Skeletal muscle tissue (tissue), 4 donors: ENCODE data around the gene SCAMP1. TPM values are rescaled to one million over a fixed set of nuclear protein-coding genes. Genes with fewer than 3 reads are reported as not detected.

Source experiments
- H3K27ac ChIP-seq: one replicate; pipeline ENCODE4 v1.7.0; 2013; ENCODE audit warnings: mild to moderate bottlenecking, low read depth, low read length, inconsistent platforms
- H3K27me3 ChIP-seq, 3 donors: one replicate each; pipeline ENCODE4 v1.7.0; 2013; ENCODE audit warnings: low read length in 3 of 3; ENCODE audit not compliant: control insufficient read depth in 3 of 3, insufficient read depth in 3 of 3
- H3K36me3 ChIP-seq, 3 donors: one replicate each; pipeline ENCODE4 v1.7.0; 2013; ENCODE audit warnings: low read length in 3 of 3; ENCODE audit not compliant: control insufficient read depth in 3 of 3, insufficient read depth in 3 of 3
- H3K4me1 ChIP-seq, 3 donors: one replicate each; pipeline ENCODE4 v1.7.0; 2013; ENCODE audit warnings: low read length in 3 of 3, mild to moderate bottlenecking in 3 of 3; ENCODE audit not compliant: control insufficient read depth in 3 of 3, insufficient read depth in 3 of 3
- H3K4me3 ChIP-seq, 3 donors: one replicate each; pipeline ENCODE4 v1.7.0; 2013; ENCODE audit warnings: low read length in 3 of 3
- H3K9ac ChIP-seq, 3 donors: one replicate each; pipeline ENCODE4 v1.7.0; 2013; ENCODE audit warnings: low read length in 3 of 3, mild to moderate bottlenecking in 3 of 3, moderate library complexity in 2 of 3, low read depth in 1 of 3
- H3K9me3 ChIP-seq, 3 donors: one replicate each; pipeline ENCODE4 v1.7.0; 2013; ENCODE audit warnings: low read length in 3 of 3; ENCODE audit not compliant: control insufficient read depth in 3 of 3
- total RNA-seq: library from RNA; depleted of rRNA; stranded (reverse); fragments of >200 nt; gene quantifications from one replicate; pipeline ENCODE4 v1.2.3, GENCODE V29; 2014
- donor health status: Osteomylitis.

The SCAMP1 gene
- total RNA-seq, 1 donor from 2014 or later = 45.4 TPM

GRCh38 chr5:78458843-78459242 lies 98.4 kb downstream of the SCAMP1 start:
- Histone ChIP-seq H3K4me3 (no peak overlapping the region), H3K9me3 (no peaks in the 10 kb centered on the region), H3K27me3 (no peaks in the 10 kb centered on the region), H3K9ac (no peak overlapping the region), H3K27ac (no peak overlapping the region), H3K4me1 (no peaks in the 10 kb centered on the region), H3K36me3 (no peaks in the 10 kb centered on the region)

GRCh38 chr5:78467140-78467539 lies 106.7 kb downstream of the SCAMP1 start:
- H3K27ac ChIP-seq = no peak overlapping the region
- H3K36me3 ChIP-seq = peaks cover 0 to 8% (median 0%) of the 10 kb centered on the region in 3 donors
- no peak overlapping the region for H3K9ac ChIP-seq
- no peaks in the 10 kb centered on the region for H3K9me3 ChIP-seq
- no peaks in the 10 kb centered on the region for H3K27me3 ChIP-seq
- no peak overlapping the region for H3K4me3 ChIP-seq
- H3K4me1 ChIP-seq = no peaks in the 10 kb centered on the region

GRCh38 chr5:78467752-78468357 lies 107.4 kb downstream of the SCAMP1 start:
- Histone ChIP-seq H3K4me3 (no peak overlapping the region), H3K27me3 (no peaks in the 10 kb centered on the region), H3K4me1 (no peaks in the 10 kb centered on the region), H3K9me3 (no peaks in the 10 kb centered on the region), H3K36me3 (peaks cover 0 to 8% (median 0%) of the 10 kb centered on the region in 3 donors), H3K27ac (no peak overlapping the region), H3K9ac (no peak overlapping the region)

GRCh38 chr5:78471896-78472295 lies 111.5 kb downstream of the SCAMP1 start:
- peaks cover 0 to 2% (median 0%) of the 10 kb centered on the region in 3 donors for H3K36me3 ChIP-seq
- no peaks in the 10 kb centered on the region for H3K4me1 ChIP-seq
- H3K9me3 ChIP-seq = no peaks in the 10 kb centered on the region
- no peaks in the 10 kb centered on the region for H3K27me3 ChIP-seq
- no peak overlapping the region for H3K27ac ChIP-seq
- no peak overlapping the region for H3K4me3 ChIP-seq
- H3K9ac ChIP-seq = no peak overlapping the region

- peaks cover 0 to 2% (median 0%) of the 10 kb centered on the region in 3 donors for H3K36me3 ChIP-seq
- H3K4me1 ChIP-seq = no peaks in the 10 kb centered on the region
- no peak overlapping the region for H3K9ac ChIP-seq
- no peak overlapping the region for H3K4me3 ChIP-seq
- no peaks in the 10 kb centered on the region for H3K27me3 ChIP-seq
- H3K27ac ChIP-seq = no peak overlapping the region
- H3K9me3 ChIP-seq = no peaks in the 10 kb centered on the region
Measured at GRCh38 chr5:78472469-78473106, 112.2 kb downstream of the SCAMP1 start.

- H3K4me3 ChIP-seq = no peak overlapping the region
- peaks cover 0 to 2% (median 0%) of the 10 kb centered on the region in 3 donors for H3K36me3 ChIP-seq
- no peak overlapping the region for H3K9ac ChIP-seq
- no peaks in the 10 kb centered on the region for H3K9me3 ChIP-seq
- no peak overlapping the region for H3K27ac ChIP-seq
- no peaks in the 10 kb centered on the region for H3K4me1 ChIP-seq
- H3K27me3 ChIP-seq = no peaks in the 10 kb centered on the region
Measured at GRCh38 chr5:78473751-78474150, 113.3 kb downstream of the SCAMP1 start.

GRCh38 chr5:78475370-78475769 lies 115.0 kb downstream of the SCAMP1 start:
- H3K4me3 ChIP-seq = no peak overlapping the region
- no peaks in the 10 kb centered on the region for H3K4me1 ChIP-seq
- H3K9ac ChIP-seq = no peak overlapping the region
- H3K9me3 ChIP-seq = no peaks in the 10 kb centered on the region
- H3K27me3 ChIP-seq = no peaks in the 10 kb centered on the region
- H3K27ac ChIP-seq = no peak overlapping the region
- H3K36me3 ChIP-seq = peaks cover 0 to 2% (median 0%) of the 10 kb centered on the region in 3 donors

GRCh38 chr5:78476795-78477194 lies 116.4 kb downstream of the SCAMP1 start:
- no peak overlapping the region for H3K9ac ChIP-seq
- H3K4me1 ChIP-seq = no peaks in the 10 kb centered on the region

GRCh38 chr5:78482948-78483347 lies 122.5 kb downstream of the SCAMP1 start:
- no peaks in the 10 kb centered on the region for H3K9me3 ChIP-seq
- peaks cover 0 to 8% (median 5%) of the 10 kb centered on the region in 3 donors for H3K4me1 ChIP-seq
- no peak overlapping the region for H3K9ac ChIP-seq
- peaks cover 0 to 9% (median 0%) of the 10 kb centered on the region in 3 donors for H3K36me3 ChIP-seq
- no peaks in the 10 kb centered on the region for H3K27me3 ChIP-seq
- H3K27ac ChIP-seq = no peak overlapping the region
- no peak overlapping the region for H3K4me3 ChIP-seq

More at GRCh38 chr5:78476795-78477194, 116.4 kb downstream of the SCAMP1 start:
- Histone ChIP-seq H3K27ac (no peak overlapping the region), H3K4me3 (no peak overlapping the region), H3K36me3 (peaks cover 0 to 2% (median 0%) of the 10 kb centered on the region in 3 donors), H3K9me3 (no peaks in the 10 kb centered on the region), H3K27me3 (no peaks in the 10 kb centered on the region)

GRCh38 chr5:78483809-78484521 lies 123.5 kb downstream of the SCAMP1 start:
- Histone ChIP-seq H3K36me3 (peaks cover 0 to 15% (median 4%) of the 10 kb centered on the region in 3 donors), H3K27ac (no peak overlapping the region), H3K4me3 (no peak overlapping the region), H3K4me1 (peaks cover 0 to 8% (median 5%) of the 10 kb centered on the region in 3 donors), H3K9me3 (no peaks in the 10 kb centered on the region), H3K9ac (no peak overlapping the region), H3K27me3 (no peaks in the 10 kb centered on the region)
